Measurements from ENCODE around the gene LGALS8.

Gene LGALS8

GRCh38 chr1:236509647-236510401, 14.0 kb upstream of the LGALS8 start:
- DNase-seq (ENCODE audit: low read depth): no peak

GRCh38 chr1:236511735-236512418, 11.9 kb upstream of the LGALS8 start:
- DNase-seq (ENCODE audit: low read depth): no peak

DNA sequence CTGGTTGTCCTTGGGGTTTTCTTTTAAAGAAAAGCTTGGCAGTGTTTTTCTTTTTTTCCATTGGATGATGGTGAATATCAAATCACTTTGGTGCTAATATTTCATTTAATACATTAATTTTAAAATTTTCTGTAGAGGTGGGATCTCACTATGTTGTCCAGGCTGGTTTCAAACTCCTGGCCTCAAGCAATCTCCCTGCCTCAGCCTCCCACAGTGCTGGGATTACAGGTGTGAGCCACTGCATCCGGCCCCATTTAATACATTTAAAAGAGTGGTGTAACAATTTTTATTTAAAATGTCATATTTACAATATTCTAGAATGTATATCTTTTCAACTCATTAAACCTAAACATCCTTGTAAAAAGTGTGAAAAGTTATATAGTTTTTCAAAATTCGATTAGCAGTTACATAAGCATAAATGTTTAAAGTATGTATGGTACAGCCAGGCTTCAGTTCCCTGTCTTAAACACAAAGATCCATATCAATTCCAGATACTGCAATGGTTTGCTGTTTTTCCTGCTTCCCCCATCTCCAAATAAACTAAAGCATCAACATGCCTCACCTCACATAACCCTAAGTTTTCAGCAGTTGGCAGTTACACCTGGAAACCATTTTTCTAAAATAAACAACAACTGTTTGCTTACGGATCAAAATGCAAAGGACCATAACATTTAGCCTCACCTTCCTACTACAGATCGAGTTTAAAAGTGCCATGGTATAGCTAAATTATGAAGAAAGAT, 8.9 kb upstream of the LGALS8 start:
- DNase-seq (ENCODE audit: low read depth): no peak

DNA sequence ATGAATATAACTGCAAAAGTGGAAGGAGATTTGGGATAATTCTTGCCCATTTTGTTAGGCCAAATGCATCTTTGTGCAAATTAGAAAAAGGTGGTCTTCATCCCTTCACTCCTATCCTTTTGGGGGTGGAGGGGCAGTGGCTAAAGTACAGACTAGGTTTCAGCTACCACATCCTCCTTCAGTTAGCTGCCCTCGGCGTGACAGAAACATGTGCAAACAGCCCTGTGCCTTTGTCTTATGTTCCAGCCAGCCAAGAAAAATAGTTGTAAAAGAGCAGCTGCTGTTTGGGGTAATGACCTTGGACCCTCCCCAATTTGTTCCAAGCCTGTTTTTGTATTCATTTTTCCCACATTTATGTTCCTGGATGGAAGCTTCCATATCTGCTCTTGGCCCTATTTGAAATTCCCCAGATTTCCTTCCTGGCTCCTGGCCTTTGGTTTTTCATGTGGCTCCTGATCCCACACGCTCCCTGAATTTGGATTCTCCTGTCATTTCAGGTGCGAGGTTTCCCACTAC, 8.3 kb upstream of the LGALS8 start:
- no peak for DNase-seq (ENCODE audit: low read depth)

DNA sequence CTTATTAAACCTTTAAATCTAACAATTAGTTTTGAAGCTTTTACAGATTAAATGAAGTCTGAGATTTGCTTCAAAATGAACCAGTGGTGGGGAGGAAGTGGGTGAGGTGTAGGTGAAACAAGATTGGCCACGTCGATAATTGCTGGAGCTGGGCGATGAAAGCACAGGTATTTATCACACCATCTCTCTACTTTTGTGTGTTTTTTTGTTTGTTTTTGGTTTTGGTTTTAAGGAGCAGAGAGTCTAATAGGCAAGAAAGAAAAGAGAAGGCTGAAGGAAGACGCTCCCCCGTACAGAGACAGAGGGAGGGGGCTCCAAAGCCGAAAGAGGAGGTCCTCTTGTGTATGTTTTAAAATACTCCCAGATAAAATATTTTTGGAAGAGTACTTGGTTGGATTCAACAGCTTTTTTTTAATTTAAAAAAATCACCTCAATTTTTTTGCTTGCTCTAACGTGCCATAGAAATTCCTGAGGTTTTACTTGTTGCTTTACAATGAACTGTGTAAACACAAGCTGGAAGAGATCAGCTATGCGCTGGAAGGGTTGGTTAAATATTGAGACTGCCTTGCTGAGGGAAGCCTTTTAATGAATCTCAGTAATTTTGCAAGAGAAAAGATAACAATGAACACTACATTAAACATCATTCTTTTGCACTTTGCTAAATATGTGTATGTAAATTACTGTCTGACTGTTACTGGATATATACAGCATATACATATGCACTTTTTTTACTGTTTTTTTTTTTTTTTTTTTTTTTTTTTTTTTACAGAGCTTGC, 6.7 kb upstream of the LGALS8 start:
- DNase-seq (ENCODE audit: low read depth): peak; percentile 57

DNA sequence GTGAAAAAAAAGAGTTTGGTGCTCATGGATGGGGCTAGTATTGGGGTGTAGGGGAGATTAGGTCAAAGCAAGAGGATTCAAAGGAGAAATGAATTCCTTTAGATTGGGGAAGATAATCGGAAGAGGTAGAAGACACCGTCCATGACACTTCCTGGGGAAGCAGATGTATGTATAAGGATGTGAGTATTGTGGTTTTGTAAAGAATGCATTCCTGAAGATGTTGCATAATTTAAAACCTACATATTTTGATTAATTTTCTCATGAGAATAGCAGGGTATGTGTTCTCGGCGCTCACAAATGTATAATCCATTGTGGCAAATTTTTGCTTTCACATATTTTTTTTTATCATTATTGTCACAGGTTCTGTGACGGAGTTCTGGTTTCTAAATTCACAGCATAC, 5.5 kb upstream of the LGALS8 start:
- DNase-seq (ENCODE audit: low read depth): peak; percentile 27

DNA sequence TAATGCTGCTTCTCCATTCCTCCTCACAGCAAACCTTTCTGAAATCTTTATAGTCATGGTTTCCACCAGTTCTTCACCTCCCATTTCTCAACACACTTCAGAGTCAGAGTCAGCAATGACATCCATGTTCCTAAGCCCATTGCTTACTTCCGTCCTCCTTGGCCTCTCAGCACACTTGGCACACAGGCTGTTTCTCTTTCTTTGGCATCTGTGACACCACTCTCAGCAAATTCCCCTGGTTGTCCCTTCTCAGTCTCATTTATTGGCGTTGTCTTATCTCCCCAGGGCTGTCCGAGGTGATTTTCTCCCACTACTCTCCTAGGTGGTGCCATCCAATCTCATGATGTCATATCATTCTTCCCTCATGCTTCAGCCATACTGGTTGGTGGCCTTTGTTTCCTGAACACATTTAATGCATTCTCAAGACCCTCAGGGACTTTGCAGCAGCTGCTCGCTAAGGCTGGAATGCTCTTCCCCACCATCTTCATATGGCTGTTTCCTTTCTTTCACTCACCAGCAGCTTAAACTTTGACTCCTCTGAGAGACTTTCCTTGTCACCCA, 3.3 kb upstream of the LGALS8 start:
- no peak for DNase-seq (ENCODE audit: low read depth)

DNA sequence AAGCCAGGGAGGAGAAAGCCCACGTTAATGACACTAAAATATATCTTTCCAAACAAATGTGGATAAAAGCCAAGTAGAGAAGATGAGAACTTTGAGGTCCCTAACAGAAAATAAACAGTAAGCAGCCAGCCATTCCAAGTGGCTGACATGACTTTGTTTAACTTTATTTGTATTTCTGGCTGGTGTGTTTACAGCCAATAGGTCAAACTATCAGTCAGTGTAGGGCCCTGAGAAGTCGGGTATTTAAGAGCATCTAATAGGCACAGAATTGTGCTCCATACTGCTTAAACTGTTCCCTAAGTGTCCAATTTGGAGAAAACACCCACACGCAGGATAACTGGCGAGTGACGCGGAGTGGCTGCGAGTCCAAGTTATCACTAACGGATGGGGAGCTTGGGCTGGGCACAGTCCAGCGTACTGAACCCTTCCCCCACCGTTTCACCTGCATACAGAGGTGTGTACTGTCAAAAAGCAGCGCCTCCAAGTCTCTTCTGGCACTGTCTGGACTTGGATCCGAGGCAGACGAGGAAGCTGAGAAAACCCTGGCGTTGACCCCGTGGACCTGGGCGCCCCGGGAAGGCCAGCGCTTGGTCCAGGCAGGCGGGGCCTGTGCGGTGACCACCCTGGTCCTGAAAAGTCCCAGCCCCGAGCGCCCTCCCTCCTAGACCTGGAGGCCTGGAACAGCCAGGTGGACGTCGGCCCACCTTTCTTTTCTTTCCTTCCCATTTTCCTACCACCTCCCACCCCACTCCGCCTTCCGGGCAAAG, 662 bp upstream of the LGALS8 start:
- peak; percentile 16 for DNase-seq (ENCODE audit: low read depth)

DNA sequence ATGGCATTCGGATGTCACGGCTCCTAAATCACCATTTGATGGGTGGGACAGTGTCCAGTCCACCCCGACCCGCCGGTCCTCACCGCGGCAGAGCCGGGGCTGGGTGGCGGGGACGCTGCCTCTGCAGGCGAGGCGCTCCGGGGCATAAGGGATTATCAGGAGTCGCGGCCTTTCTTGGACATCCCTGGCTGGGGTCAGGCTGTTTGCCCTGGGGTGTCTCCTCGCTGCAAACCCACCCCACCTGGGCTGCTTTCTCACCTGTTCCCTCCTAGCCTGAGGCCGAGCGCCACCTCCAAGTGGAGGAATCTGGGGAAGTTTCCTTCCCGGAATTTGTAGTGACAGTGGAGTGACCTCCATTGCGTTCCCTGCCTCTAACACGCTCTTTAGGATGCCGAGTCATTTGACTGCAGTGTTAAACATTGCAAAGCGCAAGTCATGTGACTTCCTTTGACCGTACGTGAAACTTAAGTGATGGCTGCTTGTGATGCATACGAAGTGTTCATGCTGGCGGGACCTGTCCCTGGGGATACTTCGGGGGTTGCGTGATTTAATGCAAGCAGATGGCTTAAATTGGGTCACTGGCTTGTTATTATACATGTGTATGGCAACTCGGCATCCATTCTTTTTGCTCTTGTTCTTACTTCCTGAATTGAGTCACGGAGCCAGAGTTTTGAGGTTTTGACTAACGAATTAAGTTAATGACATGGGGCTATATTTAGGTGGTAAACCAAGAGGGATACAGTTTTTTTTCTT, 536 bp downstream of the LGALS8 start:
- peak; percentile 89 for DNase-seq (ENCODE audit: low read depth)

DNA sequence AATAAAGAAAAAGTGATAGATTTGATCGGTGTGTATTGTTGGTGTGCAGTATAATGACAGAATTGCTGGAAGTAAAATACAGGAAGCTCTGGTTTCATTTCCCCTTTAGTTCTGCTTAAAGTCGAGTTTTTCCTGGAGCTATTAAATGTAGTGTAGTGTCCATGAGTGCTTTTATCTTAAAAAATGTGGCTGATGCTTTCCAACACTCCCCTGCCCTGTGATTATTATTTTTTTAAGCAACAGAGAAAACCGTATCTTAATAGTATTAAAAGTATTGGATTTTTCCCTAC, 1.1 kb downstream of the LGALS8 start:
- no peak for DNase-seq (ENCODE audit: low read depth)

DNA sequence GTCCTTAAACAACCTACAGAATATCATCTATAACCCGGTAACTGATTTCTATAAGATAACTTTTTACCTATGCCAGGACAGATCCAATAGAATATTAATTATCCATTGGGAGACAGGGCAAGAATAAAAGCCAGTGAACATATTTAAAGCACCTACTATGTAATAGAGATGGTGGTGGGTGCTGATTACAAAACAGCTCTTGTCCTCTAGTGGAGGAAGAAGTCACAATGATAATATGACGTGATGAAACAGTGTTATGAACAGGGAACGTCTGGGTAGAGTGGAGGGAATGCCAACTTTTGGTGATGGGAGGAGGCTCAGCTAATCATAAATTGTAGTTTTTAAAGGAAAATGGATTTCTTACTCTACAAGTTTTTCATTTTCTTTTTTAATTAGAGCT, 2.3 kb downstream of the LGALS8 start:
- no peak for DNase-seq (ENCODE audit: low read depth)

GRCh38 chr1:236530286-236530685, 6.5 kb downstream of the LGALS8 start:
- DNase-seq (ENCODE audit: low read depth): no peak

DNA sequence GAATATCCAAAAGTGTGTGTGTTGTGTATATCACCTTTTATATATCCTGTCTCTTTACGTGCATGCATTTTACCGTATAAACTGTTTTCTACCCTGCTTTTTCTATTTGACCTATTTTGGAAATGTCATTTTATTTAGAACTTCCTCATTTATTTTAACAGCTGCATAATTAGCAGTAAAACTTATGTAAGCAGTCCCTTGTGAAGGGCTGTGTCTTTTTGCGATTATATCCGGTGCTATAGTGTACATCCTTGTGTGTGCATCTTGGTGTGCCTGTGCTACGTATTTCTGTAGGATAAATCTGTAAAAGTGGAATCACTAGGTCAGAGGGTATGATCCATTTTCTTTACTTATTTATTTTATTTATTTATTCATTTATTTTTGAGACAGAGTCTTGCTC, 7.2 kb downstream of the LGALS8 start:
- DNase-seq (ENCODE audit: low read depth): no peak

DNA sequence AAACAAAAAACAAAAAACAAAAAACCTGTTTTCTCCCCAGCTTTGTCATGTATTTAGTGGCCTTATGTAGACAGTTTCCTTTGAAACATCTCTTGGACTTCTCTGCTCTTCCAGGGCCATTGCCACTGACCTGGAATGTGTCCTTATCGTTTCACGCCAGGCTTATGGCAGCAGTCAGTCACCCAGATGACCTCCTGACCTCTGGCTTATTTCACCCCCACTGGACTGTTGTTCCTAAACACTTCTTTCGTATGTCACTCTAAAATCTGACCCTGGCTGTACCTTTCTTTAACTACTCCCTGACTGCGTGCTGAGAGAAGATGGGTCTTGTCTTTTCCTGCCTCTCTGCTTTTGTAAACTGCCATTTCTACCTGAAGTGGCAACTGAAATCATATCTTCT, 9.1 kb downstream of the LGALS8 start:
- no peak for DNase-seq (ENCODE audit: low read depth)

GRCh38 chr1:236534151-236534651, 10.4 kb downstream of the LGALS8 start:
- peak; percentile 85 for DNase-seq (ENCODE audit: low read depth)

DNA sequence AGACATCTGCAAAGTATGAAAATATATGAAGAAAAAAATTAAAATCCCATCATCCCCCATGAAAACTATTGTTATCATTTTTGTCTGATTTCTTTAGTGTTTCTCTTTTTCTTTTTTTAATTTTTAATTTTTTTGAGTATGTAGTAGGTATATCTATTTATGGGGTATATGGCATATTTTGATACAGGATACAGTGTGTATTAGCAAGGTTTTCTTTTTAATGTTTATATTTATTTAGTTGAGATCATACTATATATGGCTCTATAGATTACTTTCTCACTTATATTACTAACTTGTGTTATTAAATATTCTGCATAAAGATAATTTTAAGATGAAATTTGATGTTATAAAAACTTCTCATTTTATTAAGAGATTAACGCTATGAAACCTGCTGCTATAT, 11.4 kb downstream of the LGALS8 start:
- no peak for DNase-seq (ENCODE audit: low read depth)

DNA sequence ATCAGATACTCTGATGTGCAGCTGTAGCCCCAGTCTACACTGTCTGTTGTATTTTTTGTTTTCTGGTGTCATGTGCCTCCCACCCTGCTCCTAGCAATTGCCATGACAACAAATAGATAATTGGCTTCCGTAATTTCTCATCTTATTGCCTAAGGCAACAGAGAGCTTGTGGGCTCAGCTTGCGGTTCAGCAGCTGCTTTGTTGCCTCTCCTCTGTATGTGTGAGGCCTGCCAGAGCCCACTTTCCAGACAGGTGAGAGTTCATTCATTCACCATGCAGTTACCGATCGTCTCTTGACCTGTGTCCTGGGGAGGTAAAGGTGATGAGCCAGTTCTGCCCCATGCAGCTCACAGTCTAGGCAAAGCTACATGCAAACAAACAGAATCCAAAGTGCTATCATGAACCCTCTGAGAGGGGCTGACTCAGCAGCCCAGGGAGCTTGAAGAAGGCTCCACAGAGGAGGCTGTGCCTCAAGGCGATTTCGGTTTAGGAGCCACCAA, 11.9 kb downstream of the LGALS8 start:
- DNase-seq (ENCODE audit: low read depth): no peak

GRCh38 chr1:236536540-236536939, 12.8 kb downstream of the LGALS8 start:
- no peak for DNase-seq (ENCODE audit: low read depth)

- no peak for DNase-seq (ENCODE audit: low read depth)
Observed at GRCh38 chr1:236540813-236541465, 17.2 kb downstream of the LGALS8 start.

DNA sequence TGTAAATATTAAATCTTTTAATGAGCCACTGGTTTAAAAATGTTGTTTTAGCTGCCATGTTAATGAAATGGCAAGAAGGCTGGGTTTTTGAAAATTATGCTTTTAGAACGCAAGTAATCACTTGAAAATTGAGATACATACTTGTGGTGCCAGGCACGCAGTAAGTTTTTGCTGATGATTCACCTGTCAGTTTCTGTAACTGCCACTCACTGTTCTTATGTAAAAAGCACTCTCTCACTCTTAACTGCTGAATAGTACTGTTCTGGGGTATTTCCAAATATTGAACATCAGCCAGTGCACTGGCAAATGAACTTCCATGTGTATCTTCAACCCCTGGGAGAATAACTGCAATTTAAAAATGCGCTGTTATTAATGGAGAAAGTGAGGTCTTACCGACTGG, 17.9 kb downstream of the LGALS8 start:
- no peak for DNase-seq (ENCODE audit: low read depth)

Data from ELR (cell line).